Inflammatory macrophage (primary cell): ENCODE measurements around the gene CPLANE2.
"Not testable (repeated sequence)": the region's sequence is repeated elsewhere in the genome, so short reads cannot be mapped to it uniquely, and the experiment has no call there.

Experiments
- DNase-seq, 2 donors: peaks; one replicate each; pipeline ENCODE4 v3.0.0-alpha.2; 2020 to 2022

CPLANE2 gene

GRCh38 chr1:16248603-16249516 is 11.9 kb upstream of the CPLANE2 start:
- peak; percentile 10 to 49 for DNase-seq

DNA sequence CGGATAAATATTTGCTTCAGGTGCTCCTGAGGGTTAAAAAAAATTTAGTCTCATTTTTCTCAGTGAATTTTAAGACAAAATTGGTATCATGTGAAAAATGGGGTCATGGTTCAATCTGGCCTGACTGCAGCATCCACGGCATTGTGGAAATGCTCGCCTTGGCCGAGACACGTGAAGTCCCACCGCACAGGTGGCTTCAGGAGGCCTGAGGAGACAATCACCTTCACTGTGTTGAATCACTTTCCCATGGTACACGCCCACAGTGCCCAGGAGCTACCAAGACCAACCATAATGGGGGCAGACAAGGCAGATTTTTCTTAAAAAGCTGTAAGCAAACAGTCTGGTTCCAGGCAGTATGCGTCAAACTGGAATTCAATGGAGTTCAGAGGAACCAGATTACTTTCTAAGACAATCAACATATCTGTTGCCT is 11.0 kb upstream of the CPLANE2 start:
- DNase-seq = no peak

DNA sequence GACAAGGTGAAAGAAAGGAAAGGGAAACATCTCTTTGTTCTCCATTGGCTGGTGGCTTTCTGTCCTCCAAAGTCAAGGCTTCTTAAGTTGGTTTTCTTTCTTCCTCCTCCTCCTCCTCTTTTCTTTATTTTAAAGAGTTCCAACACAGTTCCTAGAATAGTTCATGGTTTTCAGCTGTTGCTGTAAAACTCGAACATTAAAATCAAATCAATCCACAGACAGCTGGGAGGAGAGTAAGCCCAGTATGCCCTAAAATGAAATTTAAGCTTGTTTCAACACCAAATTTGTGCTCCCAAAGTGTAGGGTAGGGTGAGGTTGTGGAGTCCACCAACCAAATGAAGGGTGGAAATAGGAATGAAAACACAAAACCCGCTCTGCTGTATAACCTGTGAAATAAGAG is 10.5 kb upstream of the CPLANE2 start:
- no peak for DNase-seq

DNA sequence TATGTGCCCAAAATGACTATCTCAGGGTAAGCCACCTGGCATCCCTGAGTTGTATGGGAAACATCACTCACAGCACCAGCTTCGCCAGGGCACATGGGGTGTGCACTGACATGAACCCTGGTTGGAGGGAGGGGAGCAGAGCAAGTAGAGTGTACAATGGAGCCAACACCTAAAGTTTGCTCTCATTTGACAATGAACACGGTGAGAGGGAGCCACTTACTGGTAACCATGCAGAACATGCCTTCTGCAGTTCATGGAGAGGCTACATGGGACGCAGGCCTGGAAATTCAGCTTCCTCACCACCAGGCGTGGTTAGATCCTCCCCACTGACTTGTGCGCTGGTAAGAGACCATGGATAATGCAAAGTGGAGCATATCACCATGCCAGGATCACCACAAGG is 10.0 kb upstream of the CPLANE2 start:
- no peak for DNase-seq

DNA sequence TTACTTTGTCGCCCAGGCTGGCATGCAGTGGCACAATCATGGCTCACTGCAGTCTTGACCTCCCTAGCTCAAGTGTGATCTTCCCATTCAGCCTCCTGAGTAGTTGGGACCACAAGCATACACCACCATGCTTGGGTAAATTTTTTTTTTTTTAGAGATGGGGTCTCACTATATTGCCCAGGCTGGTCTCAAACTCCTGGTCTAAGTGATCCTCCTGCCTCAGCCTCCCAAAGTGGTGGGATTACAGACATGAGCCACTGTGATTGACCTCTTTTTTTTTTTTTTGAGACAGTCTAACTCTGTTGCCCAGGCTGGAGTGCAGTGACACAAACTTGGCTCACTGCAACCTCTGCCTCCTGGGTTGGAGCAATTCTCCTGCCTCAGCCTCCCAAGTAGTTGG is 9.3 kb upstream of the CPLANE2 start:
- DNase-seq = not testable (repeated sequence)

GRCh38 chr1:16245476-16246196 is 8.7 kb upstream of the CPLANE2 start:
- no peak for DNase-seq

DNA sequence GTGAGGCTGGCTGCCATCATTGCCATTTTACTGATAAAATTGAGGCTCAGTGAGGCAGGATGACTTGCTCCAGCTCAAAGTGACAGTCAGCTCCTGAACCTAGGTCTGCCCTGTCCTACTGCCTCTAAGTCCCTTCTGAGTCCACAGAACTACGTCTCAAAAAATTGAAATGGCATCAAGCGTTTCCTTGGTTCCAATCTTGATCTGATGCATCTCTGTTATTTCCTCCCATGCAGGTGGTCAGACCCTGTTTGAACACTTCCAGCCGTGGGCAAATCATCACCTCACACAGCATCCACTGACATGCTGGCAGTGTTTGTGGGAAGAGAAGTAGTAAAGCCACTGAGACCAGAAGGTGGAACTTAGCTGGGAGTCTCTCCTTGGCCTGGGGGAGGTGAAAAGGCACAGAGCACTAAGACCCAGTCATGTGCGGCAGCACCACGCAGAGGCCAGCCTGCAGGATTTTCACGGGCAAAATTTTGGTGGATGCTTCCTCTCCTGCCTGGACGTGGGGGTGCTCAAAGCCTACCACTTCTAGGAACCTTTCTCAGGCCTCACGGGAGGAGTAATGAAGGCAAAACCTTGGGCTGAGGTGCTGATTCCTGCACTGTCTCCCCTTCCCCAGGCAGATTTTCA is 7.8 kb upstream of the CPLANE2 start:
- DNase-seq = no peak

- peak; percentile 77 for DNase-seq
Observed at GRCh38 chr1:16243936-16244649, 7.1 kb upstream of the CPLANE2 start.

DNA sequence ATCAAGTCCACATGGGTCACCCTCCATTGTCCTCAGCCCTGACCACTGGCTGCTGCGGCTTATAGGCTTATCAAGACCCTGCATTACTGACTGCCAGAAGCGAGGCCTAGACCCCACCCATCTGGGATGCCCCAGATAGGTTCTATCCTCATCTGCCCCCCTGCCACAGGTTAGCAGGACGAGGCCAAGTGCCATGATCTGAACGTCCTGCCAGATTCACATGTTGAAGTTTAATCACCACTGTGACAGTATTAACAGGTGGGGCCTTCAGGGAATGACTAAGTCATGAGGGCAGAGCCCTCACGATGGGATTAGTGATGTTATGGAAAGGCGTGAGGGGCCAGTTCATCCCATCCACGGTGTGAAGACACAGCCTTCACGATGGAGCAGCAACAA is 6.2 kb upstream of the CPLANE2 start:
- no peak for DNase-seq

DNA sequence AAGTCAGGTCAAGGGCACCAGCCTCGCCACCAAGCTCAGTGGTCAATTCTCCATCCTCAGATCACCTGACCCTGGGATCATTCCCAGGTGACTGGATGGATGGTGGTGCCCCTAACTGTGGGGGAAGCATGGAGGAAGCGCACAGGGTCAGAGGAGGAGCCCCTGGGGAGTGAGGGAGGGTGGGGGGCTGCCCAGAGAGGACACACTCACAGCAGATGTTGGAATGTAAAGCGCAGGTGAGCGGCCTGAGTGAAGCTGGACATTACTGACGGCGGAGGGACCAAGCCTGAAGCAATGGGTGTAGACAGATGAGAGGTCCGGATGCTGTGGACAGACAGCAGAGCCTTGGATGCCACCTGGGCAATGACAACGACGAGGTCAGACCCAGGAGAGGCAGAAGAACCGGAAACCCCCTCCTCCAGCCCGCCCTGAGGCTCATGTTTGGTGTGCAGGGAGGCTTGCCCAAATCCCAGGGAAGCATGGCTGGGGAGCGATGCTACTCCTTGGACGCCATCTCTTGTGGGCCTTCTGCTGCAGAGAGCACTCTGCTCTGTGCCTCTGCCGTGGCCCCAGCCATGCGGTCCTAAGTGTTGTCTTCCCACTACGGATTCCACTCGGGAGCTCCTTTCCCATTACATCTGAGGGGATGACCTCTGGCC is 5.7 kb upstream of the CPLANE2 start:
- DNase-seq = no peak

DNA sequence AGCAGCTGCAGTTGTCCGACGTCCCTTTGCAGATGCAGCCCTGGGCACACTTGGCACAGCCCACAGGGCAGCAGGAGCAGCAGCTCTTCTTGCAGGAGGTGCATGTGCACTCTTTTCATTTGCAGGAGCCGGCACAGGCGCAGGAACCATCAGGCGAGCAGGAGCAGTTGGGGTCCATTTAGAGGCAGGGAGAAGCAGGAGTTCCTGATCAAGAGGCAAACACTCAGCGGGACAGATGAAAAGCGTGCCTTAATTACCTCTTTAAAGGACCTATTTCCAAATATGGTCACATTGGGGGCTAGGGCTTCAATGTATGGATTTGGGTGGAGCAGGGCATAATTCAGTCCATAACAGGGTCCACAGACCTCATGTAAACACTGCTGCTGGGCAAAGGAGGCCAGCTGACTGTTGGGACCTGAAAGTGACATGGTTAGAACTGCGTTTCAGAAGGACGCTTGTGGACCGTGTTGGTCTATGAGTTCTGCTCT is 4.3 kb upstream of the CPLANE2 start:
- DNase-seq = no peak

DNA sequence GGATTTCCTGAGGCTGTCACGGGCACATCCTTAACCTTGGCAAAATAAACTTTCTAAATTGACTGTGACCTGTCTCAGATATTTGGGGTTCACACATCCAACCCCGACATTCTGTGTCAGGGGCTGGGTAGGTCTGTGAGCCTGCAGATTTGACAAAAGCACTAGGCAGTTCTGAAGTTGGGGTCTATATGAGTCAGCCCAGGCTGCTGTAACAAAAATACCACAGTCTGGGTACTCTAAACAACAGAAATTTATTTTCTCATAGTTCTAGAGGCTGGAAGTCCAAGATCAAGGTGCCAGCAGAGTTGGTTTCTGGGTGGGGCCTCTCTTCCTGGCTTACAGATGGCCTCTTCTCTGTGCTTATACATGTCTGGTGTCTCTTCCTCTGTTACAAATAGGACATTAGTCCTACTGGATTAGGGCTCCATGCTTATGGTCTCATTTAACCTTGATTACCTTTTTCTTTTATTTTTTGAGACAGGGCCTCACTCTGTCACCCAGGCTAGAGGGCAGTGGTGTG is 3.0 kb upstream of the CPLANE2 start:
- DNase-seq = no peak

DNA sequence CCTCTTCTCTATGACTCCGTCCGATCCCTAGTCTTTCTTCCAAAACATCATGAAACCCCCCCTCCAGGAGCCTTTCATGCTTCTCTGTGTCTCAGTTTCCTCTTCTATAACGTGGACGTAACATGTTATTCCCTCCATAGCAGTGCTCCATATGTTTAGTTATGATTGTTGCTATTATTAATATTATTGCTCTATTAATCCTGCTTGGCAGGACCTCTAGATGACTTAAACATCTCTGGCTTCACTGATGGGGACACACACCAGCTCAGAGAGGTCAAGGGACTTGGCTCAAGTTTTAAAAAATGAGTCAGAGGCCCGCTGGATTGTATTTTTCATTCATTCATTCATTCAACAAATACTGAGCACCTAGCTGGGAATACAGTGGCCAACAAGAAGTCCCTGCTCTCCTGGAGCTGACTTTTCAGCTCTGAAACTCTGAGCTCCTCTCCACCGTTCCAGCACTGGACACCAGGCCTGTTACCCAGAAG is 404 bp upstream of the CPLANE2 start:
- no peak for DNase-seq

- peak; percentile 17 to 25 for DNase-seq
Observed at GRCh38 chr1:16235944-16236510, 956 bp downstream of the CPLANE2 start.

DNA sequence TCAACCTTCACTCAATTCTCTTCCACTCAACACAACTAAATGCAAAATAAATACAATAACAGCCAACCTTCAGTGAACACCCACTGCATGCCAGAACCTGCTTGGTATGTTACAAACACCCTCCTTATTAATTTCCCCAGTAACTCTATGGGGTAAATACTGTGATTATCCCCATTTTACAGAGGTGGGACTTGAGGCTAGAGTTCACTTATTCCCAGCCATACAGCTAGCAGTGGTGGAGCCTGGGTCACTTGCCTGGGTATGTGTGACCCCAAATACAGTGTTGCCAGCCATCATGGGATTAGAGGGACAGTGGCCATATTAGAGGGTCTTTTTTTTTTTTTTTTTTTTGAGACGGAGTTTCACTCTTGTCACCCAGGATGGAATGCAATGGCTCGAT is 1.6 kb downstream of the CPLANE2 start:
- no peak for DNase-seq

GRCh38 chr1:16233431-16233830 is 3.6 kb downstream of the CPLANE2 start:
- no peak for DNase-seq

DNA sequence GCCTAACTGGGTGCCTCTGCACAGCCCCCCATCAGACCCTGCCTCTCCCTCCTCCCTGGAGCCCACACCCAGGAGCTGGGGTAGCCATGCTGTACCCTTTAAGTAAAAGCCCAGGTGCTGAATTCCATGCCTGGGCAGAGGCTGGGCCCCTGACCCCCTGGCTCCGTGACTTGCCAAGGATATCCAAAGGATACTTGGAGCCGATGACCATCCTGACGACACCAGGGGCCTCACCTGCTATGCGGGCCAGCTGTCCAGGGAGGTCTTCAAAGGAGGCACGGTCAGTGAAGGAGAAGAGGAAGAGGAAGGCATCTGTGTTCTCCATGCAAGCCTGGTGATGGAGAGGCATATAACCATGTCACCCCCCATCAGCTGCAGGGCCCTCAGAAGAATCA is 4.7 kb downstream of the CPLANE2 start:
- no peak for DNase-seq

DNA sequence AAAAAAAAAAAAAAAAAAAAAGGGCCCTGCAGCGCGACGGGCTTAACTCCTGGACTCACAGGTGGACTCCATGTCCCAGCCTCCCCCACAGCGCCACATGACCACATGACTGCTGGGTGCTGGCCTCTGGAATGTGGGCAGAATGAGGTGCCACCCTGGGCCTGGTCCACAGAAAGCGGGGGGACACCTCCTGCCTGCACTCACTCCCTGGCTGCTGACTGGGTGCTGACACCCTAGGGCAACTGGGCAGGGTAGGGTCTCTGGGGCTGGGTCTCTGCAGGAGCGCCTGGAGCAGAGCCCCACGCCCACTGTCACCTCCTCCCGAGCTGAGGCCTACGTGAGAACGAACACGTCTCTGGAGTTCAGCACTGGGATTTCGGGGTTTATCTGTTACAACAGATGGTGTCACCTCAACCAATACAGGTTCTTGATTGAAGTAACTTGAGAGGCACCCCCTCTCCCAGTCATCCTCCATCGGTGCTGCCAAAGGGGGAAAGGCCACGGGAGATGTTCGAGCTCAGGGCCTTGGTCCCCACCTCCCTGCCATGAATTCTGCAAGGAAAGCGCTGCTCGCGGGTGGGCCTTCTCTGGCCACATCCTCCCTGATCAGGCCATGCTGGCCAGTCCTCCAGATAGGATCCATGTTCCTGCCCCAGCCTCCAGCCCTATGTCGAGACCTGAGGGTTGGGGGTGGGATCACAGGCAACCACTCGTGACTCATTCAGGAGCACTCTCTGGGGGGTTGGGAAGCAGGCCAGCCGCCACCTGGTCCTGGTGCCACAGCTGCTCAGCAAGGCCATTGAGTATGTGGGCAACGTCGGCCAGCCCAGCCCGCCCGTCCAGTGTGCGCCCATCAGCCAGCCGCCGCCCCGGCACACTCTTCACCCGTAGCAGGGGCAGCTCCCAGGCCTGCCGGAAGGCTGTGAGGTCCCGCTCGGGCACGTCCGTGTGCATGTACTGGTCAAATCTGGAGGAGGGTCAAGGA is 5.4 kb downstream of the CPLANE2 start:
- no peak for DNase-seq

GRCh38 chr1:16230744-16231143 is 6.2 kb downstream of the CPLANE2 start:
- no peak for DNase-seq
